Activated effector memory CD4-positive, alpha-beta T cell treated with Interleukin-2 at 50 U/mL for 16 hours (primary cell): Measurements from ENCODE around the gene KRTAP5-9.
"Not testable (repeated sequence)": the region's sequence is repeated elsewhere in the genome, so short reads cannot be mapped to it uniquely, and the experiment has no call there.

ENCODE experiments used
- DNase-seq: peaks from one replicate; pipeline ENCODE4 v3.0.0-alpha.2; 2020

KRTAP5-9 gene

GRCh38 chr11:71548120-71548519 lies at the start of gene KRTAP5-9:
Gene KRTAP5-9 (plus strand): TSS chr11:71548420. CDS start chr11:71548658, 238 bp downstream.
- DNase-seq, result no peak

DNA sequence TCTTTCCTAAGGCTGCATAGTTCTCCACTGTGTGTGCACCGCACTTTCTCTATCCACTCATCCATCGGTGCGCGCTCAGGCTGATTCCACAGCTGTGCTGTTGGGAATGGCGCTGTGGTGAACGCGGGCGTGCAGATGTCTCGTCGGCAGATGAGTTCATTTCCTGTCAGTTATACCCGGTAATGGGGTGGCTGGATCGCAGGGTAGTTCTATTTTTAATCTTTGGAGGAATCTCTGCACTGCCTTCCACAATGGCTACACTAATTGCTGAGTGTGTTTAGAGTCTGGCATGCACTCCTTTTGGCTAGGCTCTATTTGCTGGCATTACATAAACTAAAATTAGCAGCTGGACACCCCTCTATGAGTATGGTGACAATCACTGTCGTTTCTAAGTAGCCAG lies 49.1 kb upstream of the KRTAP5-9 start:
- DNase-seq, result no peak

- no peak for DNase-seq
These were observed 48.7 kb upstream of the KRTAP5-9 start for GRCh38 chr11:71499546-71499945.

DNA sequence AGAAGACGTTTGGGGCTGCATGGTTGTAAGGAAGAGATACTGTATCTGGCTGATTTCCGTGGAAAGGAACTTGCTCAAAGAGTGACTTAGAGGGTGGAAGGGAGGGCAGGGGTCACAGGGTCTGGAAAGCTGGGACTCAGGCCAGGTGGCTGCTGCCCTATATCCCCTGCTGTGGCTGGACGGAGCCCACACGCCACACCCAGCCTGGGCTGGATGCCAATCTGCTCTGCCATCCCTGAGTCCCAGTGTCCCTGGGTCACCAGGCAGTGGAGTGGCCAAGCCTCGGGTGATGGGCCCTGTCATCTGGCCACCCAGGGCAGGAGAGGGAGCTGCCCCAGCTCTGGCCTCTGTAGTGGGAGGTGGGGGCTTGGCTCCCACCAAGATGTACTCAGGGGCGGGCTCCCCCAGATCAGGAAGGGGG lies 47.6 kb upstream of the KRTAP5-9 start:
- DNase-seq, result no peak

DNA sequence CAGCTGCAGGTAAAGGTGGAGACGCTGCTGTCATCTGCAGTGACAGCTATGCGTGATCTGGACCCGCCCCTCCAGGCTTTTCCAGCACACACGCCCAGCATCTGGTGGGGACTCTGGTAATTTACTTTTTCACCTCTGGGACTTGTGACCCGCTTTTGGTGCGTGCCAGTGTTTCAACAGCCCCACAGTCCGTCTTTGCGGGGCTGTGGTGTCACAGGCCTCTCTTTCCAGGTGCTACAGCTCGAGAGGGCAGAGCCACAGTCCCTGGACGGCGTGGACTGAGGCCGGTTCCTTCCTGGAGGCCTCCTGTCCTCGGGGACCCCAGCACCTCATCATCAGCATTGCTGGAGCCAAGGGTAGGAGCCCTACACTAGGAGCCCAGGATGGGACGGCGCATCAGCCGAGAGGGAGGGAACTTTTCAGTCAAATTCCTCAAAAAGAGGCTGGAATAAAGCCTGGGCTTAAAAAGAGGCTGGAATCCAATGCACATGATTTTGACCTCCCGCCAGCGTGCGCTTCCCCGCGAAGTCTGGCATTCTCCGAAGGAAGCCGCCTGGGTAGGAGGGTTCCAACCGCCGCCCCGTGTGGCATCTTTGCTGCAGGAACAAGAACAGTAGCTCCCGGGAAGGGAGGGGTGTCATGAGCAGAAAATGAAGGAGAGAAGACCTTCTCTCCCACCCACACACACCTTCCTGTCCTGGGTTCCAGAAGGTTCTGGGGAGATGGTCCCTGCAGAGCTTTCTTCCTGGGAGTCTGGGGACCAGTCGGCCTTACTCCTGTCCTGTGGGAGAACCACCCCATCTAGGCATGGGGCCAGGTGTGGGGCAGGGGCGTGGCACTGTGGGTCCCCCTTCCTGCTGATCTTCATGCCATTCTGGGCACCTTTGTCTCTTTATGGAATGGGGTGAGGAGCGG lies 46.9 kb upstream of the KRTAP5-9 start:
- no peak for DNase-seq

DNA sequence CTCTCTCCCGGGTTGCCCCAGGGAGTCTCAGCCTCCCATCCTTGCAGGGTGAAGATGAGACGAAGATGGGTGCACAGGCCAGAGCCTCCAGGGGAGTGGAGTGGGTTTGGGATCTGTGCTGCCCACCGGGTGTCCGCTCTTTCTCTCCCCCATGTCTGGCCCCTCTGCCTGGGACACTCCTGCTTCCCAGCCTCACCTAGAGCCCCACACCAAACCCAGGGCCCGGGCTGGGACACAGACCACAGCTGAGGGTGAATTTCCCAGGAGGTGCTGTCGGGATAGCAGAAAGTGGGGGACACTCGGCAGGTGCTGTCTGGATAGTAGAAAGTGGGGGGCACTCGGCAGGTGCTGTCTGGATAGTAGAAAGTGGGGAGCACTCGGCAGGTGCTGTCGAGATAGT lies 46.2 kb upstream of the KRTAP5-9 start:
- DNase-seq, result no peak

- DNase-seq, result no peak
These were observed 45.3 kb upstream of the KRTAP5-9 start for GRCh38 chr11:71502871-71503435.

DNA sequence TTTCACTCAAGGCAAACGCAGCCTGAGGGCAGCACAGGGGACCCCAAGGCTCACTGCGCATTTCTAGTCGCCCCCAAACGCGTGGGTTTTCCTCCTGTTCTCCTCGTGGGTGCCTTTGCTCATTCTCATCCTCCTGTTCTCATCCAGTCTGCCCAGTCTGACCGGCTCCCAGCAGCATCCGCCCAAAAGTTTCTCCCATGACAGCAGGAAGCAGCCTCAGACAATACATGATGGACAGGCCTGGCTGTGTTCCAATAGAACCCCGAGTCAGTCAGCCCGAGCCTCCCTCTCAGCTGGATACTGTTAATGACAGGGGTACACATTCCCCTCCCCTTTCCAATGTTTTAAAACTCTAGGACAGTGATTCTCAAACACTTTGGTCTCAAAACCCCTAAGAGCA lies 43.7 kb upstream of the KRTAP5-9 start:
- no peak for DNase-seq

- no peak for DNase-seq
These were observed 43.2 kb upstream of the KRTAP5-9 start for GRCh38 chr11:71505001-71505400.

DNA sequence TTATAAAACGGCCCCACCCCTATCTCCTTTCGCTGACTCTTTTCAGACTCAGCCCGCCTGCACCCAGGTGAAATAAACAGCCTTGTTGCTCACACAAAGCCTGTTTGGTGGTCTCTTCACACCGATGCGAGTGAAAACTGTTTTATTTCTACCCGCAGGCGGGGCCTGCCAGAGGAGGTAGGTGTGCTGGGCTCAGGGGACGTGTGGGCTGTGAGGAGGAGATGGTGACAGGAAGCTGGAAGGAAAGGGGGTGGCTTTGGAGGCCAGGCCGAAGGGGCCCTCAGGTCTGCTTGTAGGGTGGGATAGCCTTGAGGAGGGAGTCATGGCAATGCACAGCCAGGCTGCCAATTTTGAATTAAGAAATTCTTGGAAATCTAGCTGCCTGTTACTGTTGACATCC lies 42.4 kb upstream of the KRTAP5-9 start:
- no peak for DNase-seq

DNA sequence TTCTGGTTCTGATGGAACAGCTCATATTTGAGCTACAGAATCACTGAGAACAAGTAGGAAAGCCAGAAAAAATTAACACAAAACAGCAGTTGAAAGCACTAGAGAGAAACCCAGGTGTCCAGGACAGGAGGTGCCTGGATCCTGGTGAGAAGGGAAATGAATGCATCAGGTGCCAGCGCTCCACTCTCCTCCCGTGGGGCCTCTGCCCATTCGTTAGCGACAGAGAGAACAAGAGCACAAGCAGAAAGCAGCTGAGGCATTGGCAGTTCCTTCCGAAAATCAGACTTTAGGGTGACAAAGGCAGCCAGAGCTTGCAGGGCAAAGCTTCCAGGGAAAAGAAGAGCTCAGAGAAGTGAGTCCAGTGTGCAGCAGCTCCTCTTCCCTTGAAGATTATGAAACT lies 41.1 kb upstream of the KRTAP5-9 start:
- no peak for DNase-seq

GRCh38 chr11:71518506-71519471 lies 29.4 kb upstream of the KRTAP5-9 start:
- DNase-seq, result no peak

DNA sequence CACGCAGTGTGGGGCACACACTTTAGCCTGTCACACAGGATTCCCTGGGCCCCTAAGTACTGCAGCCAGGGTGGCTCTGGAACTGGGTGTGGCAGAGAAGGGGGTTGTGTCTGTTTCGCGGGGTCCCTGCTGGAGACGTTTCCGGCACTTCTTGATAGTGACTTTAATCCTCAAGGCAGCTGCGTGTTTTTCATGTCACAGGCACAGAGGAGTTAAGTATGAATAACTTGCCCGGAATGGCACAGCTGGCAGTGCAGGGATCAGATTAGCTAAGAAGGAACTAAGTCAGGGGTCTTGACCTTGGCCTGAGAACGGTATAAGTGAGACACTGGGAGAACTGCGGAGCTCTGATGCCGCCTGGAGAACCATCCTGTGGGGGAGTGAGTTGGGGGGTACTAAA lies 28.7 kb upstream of the KRTAP5-9 start:
- no peak for DNase-seq

DNA sequence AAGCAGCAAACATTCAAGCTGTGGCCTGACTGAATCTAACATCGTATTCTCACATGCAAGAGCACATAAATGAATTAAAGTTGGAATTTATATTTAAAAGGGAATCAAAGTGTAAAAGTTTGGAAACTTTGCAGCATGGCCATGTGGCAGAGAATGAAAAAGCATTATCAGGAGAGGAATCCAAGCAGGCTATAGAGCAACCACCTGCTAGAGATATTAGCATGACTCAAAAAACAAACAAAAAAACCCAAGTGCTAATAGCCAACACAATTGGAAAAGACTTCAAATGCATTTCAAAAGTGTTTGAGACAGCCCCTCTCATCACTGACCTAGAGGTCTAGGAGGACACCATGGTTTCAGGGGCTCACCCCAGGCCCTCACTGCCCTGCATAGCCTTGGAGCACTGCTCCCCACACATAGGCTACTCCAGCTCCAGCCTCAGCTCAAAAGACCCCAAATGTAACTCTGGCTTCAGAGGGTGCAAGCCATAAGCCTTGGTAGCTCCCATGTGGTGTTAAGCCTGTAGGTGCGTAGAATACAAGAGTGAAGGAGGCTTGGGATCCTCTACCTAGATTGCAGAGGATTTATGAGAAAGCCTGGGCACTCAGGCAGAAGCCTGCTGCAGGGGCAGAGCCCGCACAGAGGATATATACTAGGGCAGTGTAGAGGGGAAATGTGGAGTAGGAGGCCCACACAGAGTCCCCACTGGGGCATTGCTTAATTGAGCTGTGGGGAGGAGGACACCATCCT lies 22.9 kb upstream of the KRTAP5-9 start:
- DNase-seq, result no peak

DNA sequence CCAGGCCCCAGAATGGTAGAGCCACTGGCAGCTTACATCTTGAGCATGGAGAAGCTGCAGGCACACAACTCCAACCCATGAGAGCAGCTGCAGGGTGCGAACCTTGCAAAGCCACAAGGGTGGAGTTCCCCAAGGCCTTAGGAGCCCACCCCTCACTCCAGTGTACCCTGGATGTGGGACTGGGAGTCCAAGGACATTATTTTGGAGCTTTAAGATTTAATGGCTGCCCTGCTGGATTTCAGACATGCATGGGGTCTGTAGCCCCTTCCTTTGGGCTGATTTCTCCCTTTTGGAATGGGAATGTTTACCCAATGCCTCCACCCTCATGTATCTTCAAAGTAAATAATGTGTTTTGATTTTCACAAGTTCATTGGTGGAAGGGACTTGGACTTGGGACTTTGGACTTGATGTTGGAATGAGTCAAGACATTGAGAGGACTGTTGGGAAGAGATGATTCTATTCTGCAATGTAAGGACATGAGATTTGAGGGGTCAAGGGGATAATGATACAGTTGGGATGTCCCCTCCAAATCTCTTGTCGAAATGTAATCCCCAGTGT lies 22.2 kb upstream of the KRTAP5-9 start:
- no peak for DNase-seq

DNA sequence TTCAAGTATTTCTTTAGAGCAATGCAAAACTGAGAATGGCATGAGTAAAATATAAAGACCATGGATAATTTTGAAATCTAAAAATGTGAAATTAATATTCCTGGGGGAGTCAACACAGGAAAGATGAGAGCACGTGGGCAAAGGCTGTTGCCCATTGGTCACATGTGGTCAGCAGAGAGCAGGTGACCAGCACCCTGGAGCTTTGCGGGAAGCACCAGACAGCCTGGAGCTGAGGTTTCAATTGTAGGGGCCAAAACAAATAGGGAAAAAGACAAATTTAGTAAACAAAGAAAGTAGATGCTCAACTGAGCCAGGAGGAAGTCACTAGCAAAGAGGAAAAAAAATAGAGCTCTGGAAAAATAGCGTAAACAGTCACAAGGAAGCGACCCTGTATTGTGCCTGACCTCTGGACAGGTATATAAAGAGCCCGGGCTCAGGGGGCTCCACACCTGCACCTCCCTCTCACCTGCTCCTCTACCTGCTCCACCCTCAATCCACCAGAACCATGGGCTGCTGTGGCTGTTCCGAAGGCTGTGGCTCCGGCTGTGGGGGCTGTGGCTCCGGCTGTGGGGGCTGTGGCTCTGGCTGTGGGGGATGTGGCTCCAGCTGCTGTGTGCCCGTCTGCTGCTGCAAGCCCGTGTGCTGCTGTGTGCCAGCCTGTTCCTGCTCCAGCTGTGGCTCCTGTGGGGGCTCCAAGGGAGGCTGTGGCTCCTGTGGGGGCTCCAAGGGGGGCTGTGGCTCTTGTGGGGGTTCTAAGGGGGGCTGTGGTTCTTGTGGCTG lies 21.2 kb upstream of the KRTAP5-9 start, which contains the start of gene KRTAP5-7:
Gene KRTAP5-7, plus strand, starts transcription at position 472 of the 780 bp plus-strand sequence. Its CDS starts 34 bp downstream, at position 506.
- not testable (repeated sequence) for DNase-seq

DNA sequence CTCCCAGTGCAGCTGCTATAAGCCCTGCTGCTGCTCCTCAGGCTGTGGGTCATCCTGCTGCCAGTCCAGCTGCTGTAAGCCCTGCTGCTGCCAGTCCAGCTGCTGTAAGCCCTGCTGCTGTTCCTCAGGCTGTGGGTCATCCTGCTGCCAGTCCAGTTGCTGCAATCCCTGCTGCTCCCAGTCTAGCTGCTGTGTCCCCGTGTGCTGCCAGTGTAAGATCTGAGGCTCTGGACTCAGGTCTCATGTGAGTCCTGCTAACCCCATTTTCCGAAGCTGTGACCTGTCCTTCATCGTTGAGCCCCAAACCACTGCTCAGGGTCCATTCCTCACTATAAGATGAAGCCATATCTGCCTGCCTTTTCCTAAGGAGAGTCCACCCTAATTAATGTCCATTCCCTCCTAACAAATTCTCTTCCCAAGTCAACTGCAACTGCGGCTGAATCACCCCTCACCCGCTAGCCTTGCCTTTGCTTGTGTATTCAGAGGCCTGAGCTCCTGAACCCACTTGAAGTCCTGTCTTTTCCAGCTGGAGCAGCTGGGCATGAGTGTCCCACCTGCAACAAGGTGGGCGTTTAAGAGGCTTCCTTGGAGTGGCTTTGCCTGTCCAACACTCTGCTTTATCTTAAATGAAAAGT lies 20.5 kb upstream of the KRTAP5-9 start:
- no peak for DNase-seq

DNA sequence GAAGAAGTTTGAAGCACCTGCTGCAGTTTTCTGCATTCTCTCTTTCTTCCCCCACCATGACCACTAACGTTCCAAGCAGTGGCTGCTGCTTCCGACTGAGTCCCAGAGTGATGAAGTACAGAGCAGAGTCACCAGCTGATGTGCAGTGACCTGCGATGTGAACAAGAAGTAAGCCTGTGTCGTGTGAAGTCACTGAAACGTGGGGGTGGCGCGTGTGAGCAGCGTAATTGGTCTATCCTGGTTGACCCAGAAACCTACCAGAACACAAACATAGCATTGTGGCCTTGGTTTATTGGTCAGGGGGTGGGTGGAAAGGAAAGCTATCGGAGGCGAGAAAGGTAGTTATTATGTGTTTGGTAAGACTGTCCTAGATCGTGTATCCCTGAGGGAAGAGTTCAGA lies 17.6 kb upstream of the KRTAP5-9 start:
- no peak for DNase-seq

DNA sequence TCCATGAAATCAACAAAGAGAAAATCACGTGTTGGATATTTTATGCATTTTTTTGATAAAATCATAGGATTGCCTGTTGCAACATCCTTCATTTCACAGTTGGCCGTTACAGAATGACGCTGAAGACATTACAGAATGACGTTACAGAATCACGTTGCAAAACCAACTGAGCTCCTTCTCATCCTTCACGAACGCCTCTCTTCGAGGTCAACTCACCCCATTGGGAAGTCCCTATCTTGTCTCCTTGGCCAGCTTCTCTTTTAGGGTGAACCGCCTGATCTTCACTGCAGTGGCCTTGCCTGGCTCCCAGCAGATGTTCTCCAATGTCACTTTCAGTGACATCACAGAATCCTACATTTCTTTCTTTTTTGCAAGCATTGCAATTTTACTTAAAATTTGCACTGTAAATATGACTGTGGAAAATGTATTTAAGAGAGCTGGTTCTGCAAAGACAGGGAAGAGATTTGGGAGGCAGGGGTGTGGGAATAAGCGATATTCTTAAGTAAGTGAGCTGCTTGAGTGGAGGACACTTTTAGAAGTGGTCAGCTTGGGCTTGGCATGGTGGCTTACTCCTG lies 16.1 kb upstream of the KRTAP5-9 start:
- no peak for DNase-seq
